ENCODE results near the gene NFIA. TPM values are rescaled to one million over a fixed set of nuclear protein-coding genes. Genes with fewer than 3 reads are reported as not detected.

The NFIA gene
- total and polyA plus RNA-seq, 2 donors (not counting 1 experiment from before 2014, with no cell fraction given), result 0.28 to 0.54 TPM

DNA sequence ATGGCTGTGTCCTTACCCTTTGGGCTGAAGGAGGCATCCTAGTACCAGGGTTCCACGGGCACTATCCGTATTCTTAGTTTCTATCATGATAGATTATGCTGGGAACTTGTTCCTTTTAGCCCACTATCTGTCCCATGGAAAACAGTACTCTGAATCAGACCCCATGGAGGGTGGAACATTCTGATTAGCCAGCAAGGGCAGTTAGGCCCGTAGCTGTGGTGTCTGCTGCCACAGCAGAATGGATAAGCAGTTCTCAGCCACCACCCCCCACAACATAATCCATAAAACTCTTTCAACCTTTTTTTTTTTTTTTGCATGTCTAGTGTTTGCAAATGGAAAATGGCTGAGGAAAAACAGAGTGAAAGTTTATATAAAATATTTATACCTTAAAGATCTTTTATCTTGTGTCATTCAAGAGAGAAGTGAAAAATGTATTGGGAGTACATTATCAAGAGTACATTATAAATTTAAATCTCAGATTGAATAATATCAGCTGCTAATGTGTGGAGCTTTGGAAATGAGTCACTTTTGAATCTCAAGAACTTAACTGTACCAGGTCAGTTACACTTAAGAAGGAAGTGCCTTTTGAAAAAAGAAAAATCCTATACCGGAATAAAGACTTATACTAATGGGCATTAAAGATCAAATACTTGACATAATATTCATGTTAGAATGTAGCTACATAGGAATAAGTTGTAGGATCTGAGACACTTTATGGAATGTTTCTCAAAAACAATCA is 80.3 kb downstream of the NFIA start:
- 100% methylated on average over 1 of the region's 4 CpGs for WGBS (ENCODE audit: insufficient coverage)

More for the DNA sequence above, 80.3 kb downstream of the NFIA start:
- no peak overlapping the region for H2AFZ ChIP-seq (ENCODE audit: insufficient read depth, low read depth, low read length, poor library complexity, severe bottlenecking)
- no peak overlapping the region for H3K4me3 Mint-ChIP-seq
- H3K9me3 ChIP-seq (ENCODE audit: control extremely low read depth in 1 of 3, control insufficient read depth in 2 of 3, insufficient read depth in 1 of 3, low read length in 2 of 3), result no peaks in the 10 kb centered on the region
- H3K27ac Mint-ChIP-seq, result no peak overlapping the region
- H3K79me2 ChIP-seq (ENCODE audit: control insufficient read depth, insufficient read depth, low read length), result no peaks in the 10 kb centered on the region
- H3K27me3 Mint-ChIP-seq, result no peaks in the 10 kb centered on the region
- intact Hi-C loops (cut with micrococcal nuclease), result no loop called here
- H3K4me3 ChIP-seq (ENCODE audit: control extremely low read depth in 1 of 5, extremely low read depth in 1 of 5, insufficient read depth in 1 of 5, low read depth in 2 of 5, low read length in 4 of 5), result no peak overlapping the region
- H3K4me1 Mint-ChIP-seq, result no peaks in the 10 kb centered on the region
- H3K4me2 ChIP-seq (replicated peaks; ENCODE audit: low read depth, low read length, poor library complexity, severe bottlenecking), result no peak overlapping the region
- ATAC-seq (ENCODE audit: low read depth), result no peak
- TF ChIP-seq EZH2 (IDR thresholded peaks at IDR 0.05; ENCODE audit: borderline replicate concordance, insufficient read depth, low read depth, low read length, poor library complexity, severe bottlenecking) (no peak), CTCF (IDR thresholded peaks at IDR 0.05) (no peak)
- no peak overlapping the region for H3K27ac ChIP-seq (ENCODE audit: low read length in 2 of 2)
- POLR2A ChIA-PET, result no interaction called here
- no peak overlapping the region for H3K9ac ChIP-seq (ENCODE audit: low read length)
- CTCF ChIA-PET, result no interaction called here
- H3K27me3 ChIP-seq (replicated peaks in 1 of 4; ENCODE audit: control extremely low read depth in 1 of 4, control insufficient read depth in 3 of 4, insufficient read depth in 4 of 4, low read length in 3 of 4), result no peaks in the 10 kb centered on the region
- no peaks in the 10 kb centered on the region for H4K20me1 ChIP-seq (ENCODE audit: control insufficient read depth, insufficient read depth, low read length, poor library complexity, severe bottlenecking)
- H3K4me1 ChIP-seq (ENCODE audit: control insufficient read depth in 2 of 2, insufficient read depth in 2 of 2, low read length in 2 of 2), result no peaks in the 10 kb centered on the region
- no peaks in the 10 kb centered on the region for H3K36me3 ChIP-seq (replicated peaks in 1 of 2; ENCODE audit: control extremely low read depth in 1 of 2, control insufficient read depth in 1 of 2, extremely low read depth in 1 of 2, insufficient read depth in 2 of 2, low read length in 1 of 2)
- no peaks in the 10 kb centered on the region for H3K9me3 Mint-ChIP-seq (ENCODE audit: insufficient read depth)
- DNase-seq, result no peak

Measured in B cell (primary cell).